ENCODE data around the gene SH2B2. TPM values are rescaled to one million over a fixed set of nuclear protein-coding genes. Genes with fewer than 3 reads are reported as not detected.
"Not testable (repeated sequence)": the region's sequence is repeated elsewhere in the genome, so short reads cannot be mapped to it uniquely, and the experiment has no call there.

SH2B2 gene
- total RNA-seq, 1 experiment from 2014 or later: 1.4 TPM

DNA sequence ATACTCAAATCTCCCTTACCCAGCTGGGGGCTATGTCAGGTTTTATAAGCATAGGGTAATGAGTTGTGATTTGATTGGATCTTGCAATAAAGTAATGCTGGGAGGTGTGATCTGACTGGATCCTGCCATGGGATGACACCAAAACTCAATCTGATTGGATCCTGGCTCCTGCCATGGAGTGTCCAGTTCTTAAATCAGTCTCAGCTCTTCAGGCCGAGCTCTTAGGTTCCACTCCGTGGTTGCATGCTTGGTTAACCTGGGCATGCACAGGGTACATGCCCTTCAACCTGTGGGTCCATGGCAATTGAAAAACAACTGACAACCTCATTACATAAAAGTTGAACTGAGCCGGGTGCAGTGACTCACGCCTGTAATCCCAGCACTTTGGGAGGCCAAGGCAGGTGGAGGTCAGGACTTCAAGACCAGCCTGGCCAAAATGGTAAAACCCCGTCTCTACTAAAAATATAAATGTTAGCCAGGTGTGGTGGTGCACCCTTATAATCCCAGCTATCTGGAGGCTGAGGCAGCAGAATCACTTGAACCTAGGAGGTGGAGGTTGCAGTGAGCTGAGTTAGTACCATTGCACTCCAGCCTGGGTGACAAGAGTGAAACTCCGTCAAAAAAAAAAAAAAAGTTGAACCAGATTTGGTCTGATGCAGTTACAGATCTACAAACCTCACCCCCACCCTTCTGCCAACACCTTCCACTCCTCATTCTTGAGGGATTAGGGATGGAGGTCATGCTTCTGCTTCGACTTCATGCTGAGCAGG, 54.1 kb downstream of the SH2B2 start:
- H3K36me3 Mint-ChIP-seq (ENCODE audit: insufficient read depth, unreplicated experiment); DNase-seq (ENCODE audit: unreplicated experiment); H3K9me3 Mint-ChIP-seq (ENCODE audit: unreplicated experiment); H3K4me1 Mint-ChIP-seq (ENCODE audit: insufficient read depth, unreplicated experiment); intact Hi-C loops (cut with micrococcal nuclease); POLR2A ChIA-PET; H3K27me3 Mint-ChIP-seq (ENCODE audit: insufficient read depth, unreplicated experiment); H3K27ac Mint-ChIP-seq (ENCODE audit: low read depth, unreplicated experiment); BruUV-seq (replicated peaks); H3K4me3 Mint-ChIP-seq (ENCODE audit: unreplicated experiment): not testable (repeated sequence)
- CTCF ChIA-PET: interaction anchor here (0.6 kb wide), 1 partner anchor 1194 kb away, joined by 3 read pairs; no protein-coding TSS in a partner anchor

DNA sequence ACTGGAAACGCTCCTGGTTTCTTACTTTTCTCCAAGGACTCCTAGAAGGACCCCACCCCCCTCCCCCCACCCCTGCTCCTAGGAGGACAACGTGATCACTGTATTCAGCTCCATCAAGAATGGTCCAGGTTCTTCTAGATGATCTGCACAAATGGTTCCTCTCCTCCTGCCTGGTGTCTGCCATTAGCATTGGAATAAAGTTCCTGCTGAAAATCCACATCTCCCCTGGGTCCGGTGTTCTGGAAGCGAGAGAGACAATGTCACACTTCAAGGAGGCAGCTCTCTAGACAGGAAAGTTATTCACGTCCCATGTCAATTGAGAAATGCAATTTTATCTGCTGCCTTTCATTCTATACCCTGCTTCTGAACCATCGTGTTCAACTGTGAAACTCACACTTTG, 60.3 kb downstream of the SH2B2 start:
- POLR2A ChIA-PET; CTCF ChIA-PET; H3K27ac Mint-ChIP-seq (ENCODE audit: low read depth, unreplicated experiment); BruUV-seq (replicated peaks); intact Hi-C loops (cut with micrococcal nuclease); H3K4me1 Mint-ChIP-seq (ENCODE audit: insufficient read depth, unreplicated experiment); H3K27me3 Mint-ChIP-seq (ENCODE audit: insufficient read depth, unreplicated experiment); H3K9me3 Mint-ChIP-seq (ENCODE audit: unreplicated experiment); H3K4me3 Mint-ChIP-seq (ENCODE audit: unreplicated experiment); H3K36me3 Mint-ChIP-seq (ENCODE audit: insufficient read depth, unreplicated experiment); DNase-seq (ENCODE audit: unreplicated experiment): not testable (repeated sequence)

DNA sequence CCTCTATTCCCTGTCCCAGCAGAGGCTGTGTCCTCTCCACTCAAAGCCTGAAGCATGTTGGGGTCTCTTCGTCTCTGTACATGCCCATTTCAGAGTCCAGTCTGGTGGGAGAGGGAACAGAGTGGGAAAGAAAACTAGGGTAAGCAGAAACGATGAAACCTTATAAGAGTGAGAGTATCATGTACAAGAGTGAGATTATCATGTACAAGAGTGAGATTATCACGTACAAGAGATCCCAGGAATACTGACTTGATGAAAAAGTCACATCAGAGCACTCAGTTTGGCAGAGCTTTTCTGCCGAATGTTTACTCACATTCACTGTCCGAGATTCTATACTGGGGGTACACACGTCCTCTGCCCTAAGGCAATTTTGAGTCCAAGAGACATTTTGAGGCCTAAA, 69.7 kb downstream of the SH2B2 start, which contains the start of gene SPDYE6:
Gene SPDYE6 (minus strand): TSS at position 101 of the 400 bp plus-strand sequence. CDS start 421 bp downstream, outside the sequence.
- H3K4me3 Mint-ChIP-seq (ENCODE audit: unreplicated experiment); H3K9me3 Mint-ChIP-seq (ENCODE audit: unreplicated experiment); H3K27me3 Mint-ChIP-seq (ENCODE audit: insufficient read depth, unreplicated experiment); POLR2A ChIA-PET; CTCF ChIA-PET; H3K36me3 Mint-ChIP-seq (ENCODE audit: insufficient read depth, unreplicated experiment); BruUV-seq (replicated peaks); DNase-seq (ENCODE audit: unreplicated experiment); intact Hi-C loops (cut with micrococcal nuclease); H3K27ac Mint-ChIP-seq (ENCODE audit: low read depth, unreplicated experiment); H3K4me1 Mint-ChIP-seq (ENCODE audit: insufficient read depth, unreplicated experiment): not testable (repeated sequence)

DNA sequence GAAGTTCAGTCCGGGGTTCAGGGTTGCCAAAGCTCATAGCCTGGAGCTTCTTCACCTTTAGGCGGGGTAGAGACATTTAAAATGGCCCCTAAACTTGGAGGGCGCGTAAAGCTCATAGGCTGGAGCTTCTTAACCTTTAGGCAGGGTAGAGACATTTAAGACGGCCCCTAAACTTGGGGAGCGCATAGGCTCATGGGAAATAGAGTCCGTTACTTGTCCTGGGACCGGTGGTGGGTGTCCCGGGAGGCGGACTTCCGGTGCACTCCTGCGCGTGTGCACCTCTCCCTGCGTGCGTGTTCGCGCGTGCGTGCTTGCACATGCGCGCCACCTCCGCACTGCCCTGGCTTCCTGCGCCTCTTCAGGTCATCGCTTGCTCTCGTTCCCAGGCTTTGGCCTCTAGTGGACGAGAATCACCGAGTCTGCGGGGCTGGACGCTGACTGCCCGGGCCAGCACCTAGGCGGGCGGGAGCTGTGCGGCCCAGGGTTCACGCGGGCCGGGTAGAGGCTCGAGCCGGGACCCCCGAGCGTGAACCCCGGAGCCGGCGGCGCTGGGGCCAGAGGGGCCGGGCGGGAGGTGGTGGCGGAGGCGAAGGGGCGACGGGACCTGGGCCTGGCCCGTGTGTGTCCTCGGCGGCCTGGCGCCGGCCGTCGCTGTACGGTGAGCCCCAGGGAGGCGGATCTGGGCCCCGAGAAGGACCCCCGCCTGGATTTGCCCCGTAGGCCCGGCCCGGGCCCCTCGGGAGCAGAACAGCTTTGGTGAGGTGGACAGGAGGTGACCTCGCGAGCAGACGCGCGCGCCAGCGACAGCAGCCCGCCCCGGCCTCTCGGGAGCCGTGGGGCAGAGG, 77.1 kb downstream of the SH2B2 start:
- intact Hi-C loops (cut with micrococcal nuclease); H3K27me3 Mint-ChIP-seq (ENCODE audit: insufficient read depth, unreplicated experiment); H3K9me3 Mint-ChIP-seq (ENCODE audit: unreplicated experiment); H3K4me1 Mint-ChIP-seq (ENCODE audit: insufficient read depth, unreplicated experiment); BruUV-seq (replicated peaks); CTCF ChIA-PET: not testable (repeated sequence)
- peaks cover 17% of the 10 kb centered on the region for H3K36me3 Mint-ChIP-seq (ENCODE audit: insufficient read depth, unreplicated experiment)
- H3K27ac Mint-ChIP-seq (ENCODE audit: low read depth, unreplicated experiment): peak overlapping the region; percentile 87
- DNase-seq (ENCODE audit: unreplicated experiment): peak; percentile 99
- POLR2A ChIA-PET: interaction anchor here (0.6 to 1.2 kb wide), 6 partner anchors 24 to 1146 kb away, joined by 3 to 7 read pairs (median 4); partner anchors contain the start of genes PLOD3, PRKRIP1 and ZNHIT1
- peak overlapping the region; percentile 84 for H3K4me3 Mint-ChIP-seq (ENCODE audit: unreplicated experiment)

DNA sequence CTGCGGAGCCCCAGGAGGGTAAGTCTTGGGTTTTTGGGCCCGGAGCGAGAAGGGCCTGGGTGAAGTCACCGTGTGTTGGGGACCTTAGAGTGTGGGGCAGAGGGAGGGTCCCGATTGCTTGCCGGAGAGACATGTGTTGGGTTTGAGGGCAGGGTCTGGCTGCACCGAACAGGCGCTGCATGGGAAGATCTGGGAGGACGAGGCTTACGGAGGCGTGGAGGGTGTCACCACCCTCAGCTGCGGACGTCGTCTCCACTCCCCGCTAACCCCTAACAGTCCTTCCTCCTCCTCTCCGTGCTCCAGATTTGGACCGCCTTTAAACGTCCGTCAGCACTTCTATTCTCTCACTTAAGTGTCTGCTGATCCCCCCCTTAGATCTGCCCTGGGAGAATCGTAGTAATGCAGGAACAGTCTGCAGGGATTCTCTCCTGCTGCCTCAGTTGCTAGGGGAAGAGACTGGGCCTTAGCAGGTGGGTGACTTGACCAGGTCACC, 77.8 kb downstream of the SH2B2 start:
- H3K4me1 Mint-ChIP-seq (ENCODE audit: insufficient read depth, unreplicated experiment); CTCF ChIA-PET; intact Hi-C loops (cut with micrococcal nuclease); DNase-seq (ENCODE audit: unreplicated experiment); POLR2A ChIA-PET; H3K27me3 Mint-ChIP-seq (ENCODE audit: insufficient read depth, unreplicated experiment); H3K9me3 Mint-ChIP-seq (ENCODE audit: unreplicated experiment); BruUV-seq (replicated peaks): not testable (repeated sequence)
- Mint-ChIP-seq H3K4me3 (ENCODE audit: unreplicated experiment) (peak overlapping the region; percentile 84), H3K27ac (ENCODE audit: low read depth, unreplicated experiment) (peak overlapping the region; percentile 87), H3K36me3 (ENCODE audit: insufficient read depth, unreplicated experiment) (peaks cover 17% of the 10 kb centered on the region)

DNA sequence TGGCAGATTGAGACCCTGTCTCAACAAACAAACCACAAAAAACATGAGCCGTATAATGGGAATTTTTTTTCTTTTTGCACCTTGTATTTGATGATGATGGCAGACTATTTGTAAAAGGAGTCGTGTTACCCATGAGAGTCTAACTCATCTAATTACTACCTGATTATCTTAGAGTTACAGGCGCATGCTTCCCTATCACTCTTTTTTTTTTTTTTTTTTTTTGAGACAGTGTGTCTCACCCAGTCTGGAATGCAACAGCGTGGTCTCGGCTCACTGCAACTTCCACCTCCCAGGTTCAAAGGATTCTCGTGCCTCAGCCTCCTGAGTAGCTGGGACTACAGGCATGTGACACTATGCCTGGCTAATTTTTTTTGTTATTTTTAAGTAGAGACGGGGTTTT, 78.7 kb downstream of the SH2B2 start:
- POLR2A ChIA-PET; H3K27ac Mint-ChIP-seq (ENCODE audit: low read depth, unreplicated experiment); DNase-seq (ENCODE audit: unreplicated experiment); H3K9me3 Mint-ChIP-seq (ENCODE audit: unreplicated experiment); BruUV-seq (replicated peaks); H3K27me3 Mint-ChIP-seq (ENCODE audit: insufficient read depth, unreplicated experiment); H3K4me1 Mint-ChIP-seq (ENCODE audit: insufficient read depth, unreplicated experiment); CTCF ChIA-PET; intact Hi-C loops (cut with micrococcal nuclease): not testable (repeated sequence)
- peaks cover 17% of the 10 kb centered on the region for H3K36me3 Mint-ChIP-seq (ENCODE audit: insufficient read depth, unreplicated experiment)
- peak overlapping the region; percentile 84 for H3K4me3 Mint-ChIP-seq (ENCODE audit: unreplicated experiment)

DNA sequence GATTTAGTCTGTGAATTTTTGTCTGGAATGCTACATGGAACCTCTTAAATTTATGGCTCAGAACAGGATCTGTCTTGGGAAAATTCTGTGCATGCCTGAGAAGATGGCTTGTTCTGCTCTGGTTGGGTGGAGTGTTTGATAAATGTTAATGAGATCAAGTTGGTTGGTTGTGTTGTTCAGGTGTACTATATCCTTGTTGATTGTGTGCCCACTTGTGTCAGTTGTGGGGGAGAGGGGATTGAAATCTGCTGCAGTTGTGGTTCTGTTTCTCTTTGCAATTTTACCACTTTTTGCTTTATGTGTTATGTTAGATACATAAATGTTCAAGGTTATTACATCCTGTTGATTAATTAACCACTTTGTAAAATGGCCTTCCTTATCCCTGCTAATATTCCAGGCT, 83.4 kb downstream of the SH2B2 start:
- H3K27ac Mint-ChIP-seq (ENCODE audit: low read depth, unreplicated experiment); POLR2A ChIA-PET; BruUV-seq (replicated peaks); DNase-seq (ENCODE audit: unreplicated experiment); intact Hi-C loops (cut with micrococcal nuclease); H3K9me3 Mint-ChIP-seq (ENCODE audit: unreplicated experiment); H3K27me3 Mint-ChIP-seq (ENCODE audit: insufficient read depth, unreplicated experiment); H3K4me1 Mint-ChIP-seq (ENCODE audit: insufficient read depth, unreplicated experiment); H3K4me3 Mint-ChIP-seq (ENCODE audit: unreplicated experiment): not testable (repeated sequence)
- H3K36me3 Mint-ChIP-seq (ENCODE audit: insufficient read depth, unreplicated experiment): peaks cover 31% of the 10 kb centered on the region
- CTCF ChIA-PET: interaction anchor here (0.9 kb wide), 1 partner anchor 21 kb away, joined by 3 read pairs; no protein-coding TSS in a partner anchor

Measured in MCF 10A (cell line).